Measurements from ENCODE around the gene LSAMP. TPM values are rescaled to one million over a fixed set of nuclear protein-coding genes. Genes with fewer than 3 reads are reported as not detected.

Gene LSAMP
- total RNA-seq, 1 donor from 2014 or later, result 3.9 TPM

GRCh38 chr3:115999001-115999585 lies 446.2 kb downstream of the LSAMP start:
- TF ChIP-seq POLR2AphosphoS5 (IDR thresholded peaks at IDR 0.05; ENCODE audit: insufficient read depth in 1 of 2, low read depth in 1 of 2) (no peak), CTCF (IDR thresholded peaks at IDR 0.05) (no peak), POLR2A (IDR thresholded peaks at IDR 0.05) (no peak)
- H3K27me3 ChIP-seq, result no peaks in the 10 kb centered on the region
- H3K36me3 ChIP-seq, result no peaks in the 10 kb centered on the region
- H3K27ac ChIP-seq, result no peak overlapping the region
- no peaks in the 10 kb centered on the region for H3K4me1 ChIP-seq
- intact Hi-C loops (cut with DNase I), result no loop called here
- H3K4me3 ChIP-seq, result no peak overlapping the region
- no peaks in the 10 kb centered on the region for H3K9me3 ChIP-seq
- DNase-seq (ENCODE audit: extremely low spot score in 2 of 2), result no peak

DNA sequence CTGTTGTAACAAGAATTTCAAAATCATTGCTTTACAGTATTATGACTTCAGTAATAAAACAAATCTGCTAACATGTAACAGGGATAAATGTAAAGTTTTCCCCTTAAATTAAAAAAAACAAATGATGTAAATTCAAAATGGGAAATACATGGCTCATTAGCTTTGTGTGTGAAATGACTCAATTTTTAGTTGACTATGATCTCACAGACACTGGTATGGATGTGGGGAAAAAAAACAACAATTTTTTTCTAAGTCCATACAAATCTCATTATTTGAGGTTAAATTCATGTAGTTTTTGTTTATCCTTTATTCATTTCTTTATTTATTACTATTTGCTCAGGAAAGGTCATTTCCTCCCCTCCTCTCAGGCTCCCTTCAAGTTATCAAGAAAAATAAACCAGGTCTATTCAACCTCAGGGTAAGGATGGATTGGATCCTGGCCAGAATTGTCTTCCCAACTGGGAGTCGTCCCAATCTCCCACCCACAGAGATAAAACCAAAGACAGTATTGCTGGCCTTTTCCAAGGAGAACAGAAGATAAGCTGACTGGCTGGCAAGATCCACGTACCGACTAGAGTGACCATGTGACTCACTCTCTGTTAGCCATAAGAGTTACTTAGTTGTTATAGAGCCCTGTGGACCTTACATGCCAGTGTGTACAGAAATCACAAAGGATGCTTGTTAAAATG lies 448.7 kb downstream of the LSAMP start:
- no peak overlapping the region for H3K4me3 ChIP-seq
- H3K27ac ChIP-seq, result no peak overlapping the region
- intact Hi-C loops (cut with DNase I), result no loop called here
- H3K36me3 ChIP-seq, result no peaks in the 10 kb centered on the region
- no peaks in the 10 kb centered on the region for H3K9me3 ChIP-seq
- no peaks in the 10 kb centered on the region for H3K4me1 ChIP-seq
- H3K27me3 ChIP-seq, result no peaks in the 10 kb centered on the region
- no peak for TF ChIP-seq POLR2AphosphoS5 (IDR thresholded peaks at IDR 0.05; ENCODE audit: insufficient read depth in 1 of 2, low read depth in 1 of 2)
- no peak for TF ChIP-seq POLR2A (IDR thresholded peaks at IDR 0.05)
- TF ChIP-seq CTCF (IDR thresholded peaks at IDR 0.05), result no peak
- DNase-seq (ENCODE audit: extremely low spot score in 2 of 2), result no peak

GRCh38 chr3:115990669-115991068 lies 454.6 kb downstream of the LSAMP start:
- DNase-seq (ENCODE audit: extremely low spot score in 2 of 2), result no peak
- Histone ChIP-seq H3K4me3 (no peak overlapping the region), H3K4me1 (no peaks in the 10 kb centered on the region), H3K27ac (no peak overlapping the region), H3K27me3 (no peaks in the 10 kb centered on the region), H3K36me3 (no peaks in the 10 kb centered on the region), H3K9me3 (no peaks in the 10 kb centered on the region)
- intact Hi-C loops (cut with DNase I), result no loop called here
- TF ChIP-seq POLR2AphosphoS5 (IDR thresholded peaks at IDR 0.05; ENCODE audit: insufficient read depth in 1 of 2, low read depth in 1 of 2), result no peak

- intact Hi-C loops (cut with DNase I), result no loop called here
- no peak for TF ChIP-seq POLR2A (IDR thresholded peaks at IDR 0.05)
- no peak for TF ChIP-seq POLR2AphosphoS5 (IDR thresholded peaks at IDR 0.05; ENCODE audit: insufficient read depth in 1 of 2, low read depth in 1 of 2)
- TF ChIP-seq CTCF (IDR thresholded peaks at IDR 0.05), result no peak
Measured at GRCh38 chr3:115989684-115990421, 455.4 kb downstream of the LSAMP start.

GRCh38 chr3:115986555-115987207 lies 458.6 kb downstream of the LSAMP start:
- H3K9me3 ChIP-seq, result no peaks in the 10 kb centered on the region
- H3K4me3 ChIP-seq, result no peak overlapping the region
- no peaks in the 10 kb centered on the region for H3K4me1 ChIP-seq
- H3K27ac ChIP-seq, result no peak overlapping the region
- H3K36me3 ChIP-seq, result no peaks in the 10 kb centered on the region
- no peak for DNase-seq (ENCODE audit: extremely low spot score in 2 of 2)
- TF ChIP-seq POLR2A (IDR thresholded peaks at IDR 0.05), result no peak
- no peak for TF ChIP-seq POLR2AphosphoS5 (IDR thresholded peaks at IDR 0.05; ENCODE audit: insufficient read depth in 1 of 2, low read depth in 1 of 2)
- no peak for TF ChIP-seq CTCF (IDR thresholded peaks at IDR 0.05)
- intact Hi-C loops (cut with DNase I), result no loop called here
- no peaks in the 10 kb centered on the region for H3K27me3 ChIP-seq

More at GRCh38 chr3:115989684-115990421, 455.4 kb downstream of the LSAMP start:
- H3K27ac ChIP-seq, result no peak overlapping the region
- no peaks in the 10 kb centered on the region for H3K9me3 ChIP-seq
- H3K36me3 ChIP-seq, result no peaks in the 10 kb centered on the region
- no peak overlapping the region for H3K4me3 ChIP-seq
- DNase-seq (ENCODE audit: extremely low spot score in 2 of 2), result no peak
- no peaks in the 10 kb centered on the region for H3K27me3 ChIP-seq
- H3K4me1 ChIP-seq, result no peaks in the 10 kb centered on the region
